NCI-H1417 (cell line): ENCODE data around the gene VASH1.
A peak's percentile ranks its signal among the peaks of the same experiment; 100 is the strongest.

ENCODE experiments used
- DNase-seq, 3 experiments: peaks; one replicate each; lab custom pipeline; 2025; lab: John Stamatoyannopoulos, UW

The VASH1 gene

GRCh38 chr14:76772300-76773187 lies 11.3 kb downstream of the VASH1 start:
- no peak for DNase-seq

GRCh38 chr14:76773188-76773885 lies 12.1 kb downstream of the VASH1 start:
- no peak for DNase-seq

- DNase-seq, result no peak
Observed at GRCh38 chr14:76773956-76774820, 12.9 kb downstream of the VASH1 start.

- DNase-seq, result no peak
Observed at GRCh38 chr14:76774821-76775694, 13.8 kb downstream of the VASH1 start.

- DNase-seq, result no peak
Observed at GRCh38 chr14:76775695-76776427, 14.6 kb downstream of the VASH1 start.

- peak in 1 of 3 experiments; percentile 24 for DNase-seq
Observed at GRCh38 chr14:76776428-76777251, 15.4 kb downstream of the VASH1 start.

- DNase-seq, result no peak
Observed at GRCh38 chr14:76777721-76778120, 16.5 kb downstream of the VASH1 start.

- no peak for DNase-seq
Observed at GRCh38 chr14:76778546-76779215, 17.4 kb downstream of the VASH1 start.

DNA sequence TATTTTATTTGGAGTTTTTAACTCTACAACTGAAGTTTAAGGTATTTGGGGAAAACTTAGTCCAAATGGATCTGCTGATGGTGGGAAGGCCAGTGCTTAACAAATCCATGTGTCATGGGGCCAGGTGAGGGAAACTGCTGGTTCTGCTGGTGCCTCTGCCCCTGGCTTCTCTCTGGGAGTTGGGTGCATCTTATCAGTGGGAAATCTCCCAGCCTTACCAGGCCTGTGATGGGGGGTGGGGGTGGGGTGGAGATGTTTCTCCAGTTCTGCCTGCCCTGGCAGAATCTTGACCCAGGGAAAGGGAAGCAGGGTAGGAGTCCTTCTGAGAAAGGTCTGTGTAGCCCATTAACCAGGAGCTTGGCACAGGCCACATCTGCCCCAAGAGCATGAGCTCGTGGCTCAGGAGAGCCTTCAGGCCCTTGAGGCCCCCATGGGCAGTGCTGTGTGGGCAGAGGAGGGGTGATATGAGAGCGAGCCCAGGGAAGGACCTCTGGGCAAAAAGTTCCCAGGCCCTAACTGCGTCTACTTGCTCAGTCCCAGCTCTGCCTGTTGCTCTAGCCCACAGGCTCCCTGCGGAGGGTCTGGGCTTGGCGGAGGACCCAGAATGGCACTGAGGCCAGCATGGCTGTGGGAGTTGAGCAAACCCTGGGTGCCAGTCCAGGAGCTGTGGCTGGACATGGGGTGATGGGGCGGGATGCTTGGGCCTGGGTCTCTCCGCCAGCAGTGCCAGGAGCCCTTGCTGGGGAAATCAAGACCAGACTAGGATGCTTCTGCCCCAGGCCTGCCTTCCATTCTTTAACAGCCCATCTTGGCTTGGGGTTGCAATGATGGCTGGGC lies 18.2 kb downstream of the VASH1 start:
- no peak for DNase-seq

DNA sequence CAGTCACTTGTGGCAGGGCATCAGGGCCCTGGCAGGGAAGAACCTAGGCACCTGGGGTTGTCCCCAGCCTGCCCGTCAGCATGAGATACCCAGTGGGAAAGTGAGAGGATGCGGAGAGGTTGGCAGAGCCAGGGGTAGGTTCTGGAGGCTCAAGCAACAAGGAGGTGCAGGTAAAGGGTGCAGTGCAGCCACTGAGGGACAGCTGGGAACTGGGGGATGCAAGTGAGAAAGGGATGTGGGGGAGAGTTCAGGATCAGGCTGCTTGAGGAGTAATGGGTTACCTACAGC lies 18.7 kb downstream of the VASH1 start:
- no peak for DNase-seq

DNA sequence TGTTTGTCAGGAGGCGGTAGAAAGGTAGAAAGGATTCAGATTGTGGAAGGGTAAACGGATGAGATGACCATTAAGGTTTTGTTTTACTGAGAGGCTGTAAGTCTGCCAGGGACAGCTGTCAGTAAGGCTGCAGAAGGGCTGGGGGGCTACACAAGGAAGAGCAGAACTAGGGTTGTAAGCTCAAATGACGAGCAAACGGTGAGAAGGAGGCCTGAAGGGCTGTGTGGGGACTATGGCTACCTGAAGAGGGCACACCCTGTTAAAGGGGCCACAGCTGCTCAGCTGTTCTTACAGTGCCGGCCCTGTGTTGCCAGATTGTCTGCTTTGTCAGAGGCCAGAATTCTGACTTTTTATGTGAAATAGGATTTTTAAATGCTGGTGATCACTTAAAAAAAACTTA lies 19.1 kb downstream of the VASH1 start:
- peak in 1 of 3 experiments; percentile 14 for DNase-seq

- DNase-seq, result no peak
Observed at GRCh38 chr14:76780875-76781647, 19.8 kb downstream of the VASH1 start.

DNA sequence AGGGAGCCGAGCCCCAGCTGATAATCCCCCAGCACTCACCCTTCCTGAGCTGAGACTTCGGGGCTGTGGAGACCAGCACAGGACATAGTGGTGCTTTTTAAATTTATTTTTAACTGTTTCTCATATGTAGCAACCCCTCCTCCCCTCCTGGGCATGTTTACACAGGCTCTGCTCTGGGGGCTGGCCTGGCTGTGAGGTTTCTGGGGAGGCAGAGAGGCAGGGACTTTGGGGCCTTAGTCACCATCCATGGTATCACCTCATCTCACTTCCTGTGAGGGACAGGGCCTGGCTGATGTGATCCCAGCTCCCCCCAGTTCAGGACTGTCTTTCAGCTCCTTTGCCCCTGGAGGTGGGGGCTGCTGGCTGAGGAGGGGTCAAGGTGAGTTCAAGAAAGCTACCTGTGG lies 20.4 kb downstream of the VASH1 start:
- no peak for DNase-seq

DNA sequence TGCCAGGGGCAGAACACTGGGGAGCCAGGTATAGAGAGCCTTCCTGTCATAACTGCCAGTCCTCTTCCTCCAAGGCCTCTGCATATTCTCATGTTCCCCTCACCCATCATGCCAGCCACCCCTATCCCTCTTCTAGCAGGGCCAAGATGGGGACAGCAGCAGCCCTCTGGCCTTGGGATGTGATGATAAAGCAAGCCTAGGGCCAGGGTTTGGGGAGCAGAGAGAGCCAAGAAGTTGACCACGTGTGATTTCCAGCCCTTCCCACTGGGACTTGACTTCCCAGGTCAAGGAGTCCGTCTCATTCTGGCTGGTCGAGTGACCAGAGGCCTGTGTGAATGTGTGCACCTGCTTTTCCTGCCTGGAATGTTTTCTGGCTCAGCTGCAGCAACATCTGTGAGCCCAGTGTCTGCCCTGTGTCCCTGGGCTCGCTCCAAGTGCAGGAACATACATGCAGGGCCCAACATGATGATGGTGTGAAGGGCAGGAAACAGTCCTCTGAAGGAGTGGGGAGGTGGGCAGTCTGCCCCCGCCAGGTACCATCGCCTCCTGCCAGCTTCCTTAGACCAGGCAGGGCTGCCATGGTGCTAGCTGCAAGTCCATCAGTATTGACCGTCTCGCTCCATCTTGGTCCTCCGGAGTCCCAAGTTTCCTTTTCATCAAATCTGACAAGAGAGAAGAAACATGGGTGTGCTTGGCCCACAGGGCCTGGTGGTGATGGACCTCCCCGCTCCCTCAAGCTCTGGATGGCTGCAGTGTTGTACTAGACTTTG lies 21.0 kb downstream of the VASH1 start:
- DNase-seq, result no peak

- no peak for DNase-seq
Observed at GRCh38 chr14:76782885-76783566, 21.8 kb downstream of the VASH1 start.

- no peak for DNase-seq
Observed at GRCh38 chr14:76784266-76784874, 23.1 kb downstream of the VASH1 start.
